ENCODE data around the gene GP1BA. TPM values are rescaled to one million over a fixed set of nuclear protein-coding genes. Genes with fewer than 3 reads are reported as not detected.
A peak's percentile ranks its signal among the peaks of the same experiment; 100 is the strongest.

The GP1BA gene
- total and polyA plus RNA-seq, 3 experiments from 2014 or later: not detected

DNA sequence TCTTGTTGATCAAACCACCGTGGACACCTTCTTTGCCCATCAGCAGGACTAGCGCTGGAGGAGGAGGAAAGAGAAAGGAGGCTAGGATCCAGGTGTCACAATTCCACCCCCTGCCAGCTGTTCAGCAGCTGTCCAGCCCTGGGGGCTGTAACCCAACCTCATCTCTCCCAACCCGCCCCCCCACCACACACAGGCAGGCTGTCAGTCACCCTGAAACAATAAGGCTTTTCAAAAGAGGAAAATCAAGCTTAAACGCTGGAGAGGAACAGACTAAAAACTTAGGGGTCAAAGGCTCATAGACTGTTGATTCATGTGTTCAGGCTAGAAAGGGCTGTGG lies 13.8 kb downstream of the GP1BA start:
- Mint-ChIP-seq H3K9me3 (no peaks in the 10 kb centered on the region), H3K4me3 (peak overlapping the region; percentile 94 to 100 (median 97)), H3K4me1 (peaks cover 64 to 74% (median 73%) of the 10 kb centered on the region in 3 donors), H3K27ac (peak overlapping the region; percentile 92 to 99 (median 96)), H3K36me3 (peaks cover 13 to 64% (median 29%) of the 10 kb centered on the region in 3 donors), H3K27me3 (peaks cover 0 to 5% of the 10 kb centered on the region in 2 donors)
- CTCF ChIA-PET: interaction anchor here (2.6 to 3.3 kb wide), 2 partner anchors 22 to 37 kb away, joined by 7 to 17 read pairs; partner anchors contain the start of gene SPAG7
- Histone ChIP-seq H3K36me3 (ENCODE audit: insufficient read depth, low read length) (peaks cover 35% of the 10 kb centered on the region), H3K27me3 (ENCODE audit: insufficient read depth, low read length, poor library complexity, severe bottlenecking) (no peaks in the 10 kb centered on the region), H3K4me1 (ENCODE audit: insufficient read depth, low read length) (peaks cover 67% of the 10 kb centered on the region), H3K9me3 (ENCODE audit: low read length) (no peaks in the 10 kb centered on the region), H3K4me3 (ENCODE audit: low read length) (peak overlapping the region; percentile 97), H3K27ac (ENCODE audit: low read depth, low read length) (peak overlapping the region; percentile 58)
- DNase-seq: no peak
- POLR2A ChIA-PET: interaction anchor here (1.4 to 11.7 kb wide), 2 partner anchors 21 to 46 kb away, joined by 4 to 187 read pairs; partner anchors contain the start of genes C17orf107 and SPAG7

DNA sequence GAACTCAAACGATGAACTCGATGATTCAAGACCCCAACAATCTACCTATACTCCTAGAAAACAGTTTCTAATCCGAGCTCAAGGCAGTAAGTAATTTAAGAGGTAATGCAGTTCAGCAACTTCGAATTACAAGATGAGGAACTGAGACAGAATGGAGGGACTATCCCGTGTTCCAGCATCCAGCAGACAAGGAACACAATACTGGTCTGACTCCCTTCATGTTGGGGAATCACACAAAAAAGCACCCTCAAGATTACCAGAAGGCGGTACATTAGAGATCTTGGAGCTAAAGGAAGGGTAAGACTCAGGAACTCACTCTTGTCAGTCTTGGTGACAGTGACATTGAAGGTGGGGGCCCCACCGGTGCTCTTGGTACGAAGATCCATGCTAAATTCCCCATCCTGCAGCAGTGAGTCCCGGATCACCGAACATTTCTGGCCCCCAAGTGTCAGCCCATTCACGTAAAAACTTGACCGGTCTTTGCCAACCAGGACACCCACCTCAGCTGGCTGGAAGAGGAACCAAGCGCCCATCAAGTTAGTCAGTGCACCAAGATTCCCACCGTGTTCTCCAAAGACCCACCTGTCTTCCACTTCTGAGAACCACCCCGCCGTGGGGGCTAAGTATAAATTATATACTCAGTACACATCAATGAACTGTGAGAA lies 14.4 kb downstream of the GP1BA start:
- Mint-ChIP-seq H3K4me1 (peaks cover 61 to 73% (median 71%) of the 10 kb centered on the region in 3 donors), H3K4me3 (peak overlapping the region; percentile 94 to 100 (median 97)), H3K9me3 (no peaks in the 10 kb centered on the region), H3K36me3 (peaks cover 13 to 59% (median 29%) of the 10 kb centered on the region in 3 donors), H3K27me3 (peaks cover 0 to 5% of the 10 kb centered on the region in 2 donors), H3K27ac (peak overlapping the region; percentile 73 to 97 (median 92))
- ChIA-PET CTCF (interaction anchor here (0.5 to 3.3 kb wide), 4 partner anchors 21 to 118 kb away, joined by 3 to 17 read pairs (median 5); partner anchors contain the start of gene SPAG7), POLR2A (interaction anchor here (1.2 to 11.7 kb wide), 3 partner anchors 20 to 47 kb away, joined by 3 to 187 read pairs (median 4); partner anchors contain the start of genes C17orf107 and SPAG7)
- Histone ChIP-seq H3K4me3 (ENCODE audit: low read length) (peak overlapping the region; percentile 97), H3K4me1 (ENCODE audit: insufficient read depth, low read length) (peaks cover 61% of the 10 kb centered on the region), H3K36me3 (ENCODE audit: insufficient read depth, low read length) (peaks cover 35% of the 10 kb centered on the region), H3K27ac (ENCODE audit: low read depth, low read length) (peak overlapping the region; percentile 58), H3K27me3 (ENCODE audit: insufficient read depth, low read length, poor library complexity, severe bottlenecking) (no peaks in the 10 kb centered on the region), H3K9me3 (ENCODE audit: low read length) (no peaks in the 10 kb centered on the region)
- DNase-seq: no peak

DNA sequence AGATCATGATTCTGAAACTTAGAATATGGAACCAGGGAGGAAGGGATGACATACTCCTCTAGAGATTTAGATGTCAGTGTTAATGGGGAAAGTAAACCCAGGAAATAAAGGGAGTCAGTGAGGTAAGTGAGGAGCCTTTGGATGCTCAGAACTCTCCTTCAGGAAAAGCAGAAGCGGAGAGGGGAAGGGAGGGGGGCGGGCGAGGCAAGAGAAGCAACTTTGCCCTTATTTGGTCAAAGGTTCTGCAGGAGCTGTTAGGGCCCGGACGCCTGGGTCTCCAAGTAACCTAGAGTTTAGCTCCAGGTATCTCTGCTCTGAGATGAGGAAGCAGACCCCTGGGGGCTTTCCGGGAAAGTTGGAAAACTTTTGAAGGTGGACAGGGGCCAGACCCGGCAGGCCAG lies 14.9 kb downstream of the GP1BA start:
- Mint-ChIP-seq H3K4me1 (peaks cover 55 to 67% (median 65%) of the 10 kb centered on the region in 3 donors), H3K4me3 (peak overlapping the region; percentile 94 to 100 (median 97)), H3K27ac (peak overlapping the region; percentile 73 to 97 (median 92)), H3K27me3 (peaks cover 0 to 5% of the 10 kb centered on the region in 2 donors), H3K36me3 (peaks cover 8 to 53% (median 24%) of the 10 kb centered on the region in 3 donors), H3K9me3 (no peaks in the 10 kb centered on the region)
- Histone ChIP-seq H3K36me3 (ENCODE audit: insufficient read depth, low read length) (peaks cover 35% of the 10 kb centered on the region), H3K4me3 (ENCODE audit: low read length) (peak overlapping the region; percentile 97), H3K4me1 (ENCODE audit: insufficient read depth, low read length) (peaks cover 56% of the 10 kb centered on the region), H3K27me3 (ENCODE audit: insufficient read depth, low read length, poor library complexity, severe bottlenecking) (no peaks in the 10 kb centered on the region), H3K27ac (ENCODE audit: low read depth, low read length) (peak overlapping the region; percentile 58), H3K9me3 (ENCODE audit: low read length) (no peaks in the 10 kb centered on the region)
- POLR2A ChIA-PET: interaction anchor here (0.7 to 11.7 kb wide), 6 partner anchors 8 to 127 kb away, joined by 3 to 187 read pairs (median 4); partner anchors contain the start of genes C17orf107, RNF167, SLC25A11 and SPAG7
- CTCF ChIA-PET: interaction anchor here (0.5 to 3.3 kb wide), 5 partner anchors 20 to 117 kb away, joined by 3 to 17 read pairs (median 3); partner anchors contain the start of gene SPAG7
- no peak for DNase-seq

DNA sequence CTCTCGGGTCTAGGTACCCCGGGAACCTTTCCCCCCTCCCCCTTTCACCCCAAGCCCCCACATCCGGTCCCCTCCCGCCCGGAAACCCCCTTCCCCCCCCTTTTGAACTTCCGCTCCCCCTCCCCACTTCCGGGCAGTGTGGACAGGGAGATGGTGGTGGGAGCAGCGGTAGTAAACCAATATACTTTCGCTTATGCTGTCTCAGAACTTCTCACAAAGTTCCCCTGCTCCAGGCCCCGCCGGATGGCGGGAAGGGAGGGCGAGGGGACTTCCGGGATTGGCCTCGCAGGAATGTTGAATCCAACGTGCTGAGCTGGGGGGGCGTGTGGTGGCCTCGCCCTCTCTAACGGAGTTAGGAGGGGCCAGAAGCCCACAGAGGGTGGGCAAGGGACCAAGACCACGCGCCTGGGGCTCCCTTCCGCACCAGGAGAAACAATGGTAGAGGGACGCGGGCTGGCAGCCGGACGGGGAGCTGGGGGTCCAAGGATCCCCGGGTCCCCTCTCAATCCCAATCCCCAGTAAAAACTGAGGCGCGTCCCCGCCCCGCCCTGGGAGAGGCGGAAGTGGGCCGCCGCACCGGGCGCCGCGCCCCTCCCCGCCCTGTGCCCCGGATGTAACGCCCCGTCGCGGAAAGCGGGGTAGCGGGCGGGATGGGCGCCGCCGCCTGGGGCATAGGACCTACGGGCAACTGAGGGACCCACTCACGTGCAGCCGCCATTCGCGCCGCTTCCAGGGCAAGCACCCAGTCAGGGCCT lies 15.5 kb downstream of the GP1BA start:
- Mint-ChIP-seq H3K4me3 (peak overlapping the region; percentile 94 to 100 (median 97)), H3K36me3 (peaks cover 7 to 48% (median 23%) of the 10 kb centered on the region in 3 donors), H3K4me1 (peaks cover 49 to 62% (median 60%) of the 10 kb centered on the region in 3 donors), H3K27me3 (peaks cover 0 to 5% of the 10 kb centered on the region in 2 donors), H3K27ac (peak overlapping the region; percentile 92 to 100 (median 95)), H3K9me3 (no peaks in the 10 kb centered on the region)
- Histone ChIP-seq H3K4me3 (ENCODE audit: low read length) (peak overlapping the region; percentile 97), H3K27ac (ENCODE audit: low read depth, low read length) (peak overlapping the region; percentile 90), H3K9me3 (ENCODE audit: low read length) (no peaks in the 10 kb centered on the region), H3K4me1 (ENCODE audit: insufficient read depth, low read length) (peaks cover 50% of the 10 kb centered on the region), H3K36me3 (ENCODE audit: insufficient read depth, low read length) (peaks cover 31% of the 10 kb centered on the region), H3K27me3 (ENCODE audit: insufficient read depth, low read length, poor library complexity, severe bottlenecking) (no peaks in the 10 kb centered on the region)
- DNase-seq: peak; percentile 56 to 80 (median 62)
- ChIA-PET CTCF (interaction anchor here (0.7 to 4.8 kb wide), 7 partner anchors 8 to 101 kb away, joined by 3 to 30 read pairs (median 5); partner anchors contain the start of genes RNF167, SLC25A11 and SPAG7), POLR2A (interaction anchor here (0.7 to 11.7 kb wide), 12 partner anchors 8 to 804 kb away, joined by 3 to 187 read pairs (median 4); partner anchors contain the start of genes C17orf107, INCA1, KIF1C and RNF167)

DNA sequence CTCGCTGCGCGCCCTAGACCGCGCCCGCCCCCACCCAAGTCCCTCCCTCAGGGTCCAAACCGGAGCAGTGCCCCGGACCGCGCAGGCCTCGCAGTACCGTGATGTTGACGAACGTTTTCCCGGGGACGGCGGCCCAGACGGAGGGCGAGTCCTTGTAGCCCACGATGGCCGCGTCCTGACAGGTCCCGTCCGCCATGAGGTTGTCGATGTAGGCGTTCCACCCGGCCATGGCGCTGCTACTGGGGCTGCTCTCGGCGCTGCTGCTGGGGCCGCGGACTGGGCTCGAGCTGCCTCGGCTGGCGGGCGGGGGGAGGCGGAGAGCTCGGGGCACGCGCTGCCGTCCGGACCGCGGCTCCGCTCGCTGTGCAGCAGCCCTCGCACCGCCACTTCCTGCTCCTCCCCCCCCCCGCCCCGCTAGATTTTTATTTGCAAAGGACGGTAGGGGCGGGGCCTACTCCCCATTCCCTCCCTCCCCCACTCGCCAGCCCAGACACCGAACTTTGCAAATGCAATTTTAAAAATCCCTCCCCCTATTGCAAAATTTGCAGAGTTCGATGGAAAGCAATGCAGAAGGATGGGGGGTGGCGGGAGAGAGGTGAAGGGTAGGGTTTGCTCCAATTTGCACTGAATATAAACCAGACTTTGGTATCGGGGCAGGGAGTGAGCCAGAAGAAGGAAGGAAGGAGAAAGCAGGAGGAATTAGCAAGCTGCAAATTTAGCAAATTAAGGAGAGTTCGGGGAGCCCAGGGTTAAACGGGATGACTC lies 16.3 kb downstream of the GP1BA start, which contains the start of gene PFN1:
TSS of gene PFN1 (minus strand) at position 365 of the 765 bp plus-strand sequence. CDS start at position 229, 136 bp downstream.
- Mint-ChIP-seq H3K27me3 (peaks cover 0 to 5% of the 10 kb centered on the region in 2 donors), H3K4me1 (peaks cover 41 to 54% (median 52%) of the 10 kb centered on the region in 3 donors), H3K27ac (peak within 1 kb of the TSS; percentile 92 to 100 (median 97)), H3K9me3 (no peaks in the 10 kb centered on the region), H3K4me3 (peak within 1 kb of the TSS; percentile 94 to 100 (median 97)), H3K36me3 (peaks cover 7 to 40% (median 19%) of the 10 kb centered on the region in 3 donors)
- Histone ChIP-seq H3K4me3 (ENCODE audit: low read length) (peak within 1 kb of the TSS; percentile 97), H3K9me3 (ENCODE audit: low read length) (no peaks in the 10 kb centered on the region), H3K27me3 (ENCODE audit: insufficient read depth, low read length, poor library complexity, severe bottlenecking) (no peaks in the 10 kb centered on the region), H3K4me1 (ENCODE audit: insufficient read depth, low read length) (peaks cover 42% of the 10 kb centered on the region), H3K27ac (ENCODE audit: low read depth, low read length) (peak within 1 kb of the TSS; percentile 90), H3K36me3 (ENCODE audit: insufficient read depth, low read length) (peaks cover 23% of the 10 kb centered on the region)
- DNase-seq: peak; percentile 84 to 94 (median 87)
- POLR2A ChIA-PET: interaction anchor here (0.6 to 11.7 kb wide), 14 partner anchors 9 to 805 kb away, joined by 3 to 187 read pairs (median 3); partner anchors contain the start of genes C17orf107, CAMTA2, CHRNE and INCA1
- CTCF ChIA-PET: interaction anchor here (1.0 to 4.8 kb wide), 4 partner anchors 8 to 39 kb away, joined by 4 to 30 read pairs (median 6); partner anchors contain the start of genes RNF167, SLC25A11 and SPAG7

DNA sequence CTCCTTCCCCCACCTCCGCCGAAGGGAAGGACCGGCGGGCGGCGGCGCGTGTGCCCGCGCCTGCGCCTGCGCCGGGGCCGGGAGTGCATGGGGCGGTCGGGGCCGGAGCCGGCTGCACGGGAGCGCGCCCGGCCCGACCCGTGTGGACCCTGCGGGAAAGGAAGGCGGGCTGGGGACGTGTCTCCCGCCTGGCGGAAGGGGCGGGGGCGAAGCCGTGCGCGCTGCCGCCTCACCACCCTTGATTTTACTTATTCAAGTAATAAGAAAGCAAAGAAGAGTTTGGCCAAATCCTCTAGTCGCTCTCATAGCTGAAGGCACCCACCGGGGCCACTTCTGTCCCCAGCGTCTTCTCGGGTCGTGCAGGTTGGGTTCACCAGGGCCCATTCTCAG lies 16.8 kb downstream of the GP1BA start:
- Mint-ChIP-seq H3K27ac (peak overlapping the region; percentile 92 to 100 (median 97)), H3K4me1 (peaks cover 38 to 48% (median 46%) of the 10 kb centered on the region in 3 donors), H3K27me3 (peaks cover 0 to 5% of the 10 kb centered on the region in 2 donors), H3K36me3 (peaks cover 7 to 38% (median 18%) of the 10 kb centered on the region in 3 donors), H3K4me3 (peak overlapping the region; percentile 94 to 100 (median 97)), H3K9me3 (no peaks in the 10 kb centered on the region)
- Histone ChIP-seq H3K4me3 (ENCODE audit: low read length) (peak overlapping the region; percentile 97), H3K9me3 (ENCODE audit: low read length) (no peaks in the 10 kb centered on the region), H3K27me3 (ENCODE audit: insufficient read depth, low read length, poor library complexity, severe bottlenecking) (no peaks in the 10 kb centered on the region), H3K36me3 (ENCODE audit: insufficient read depth, low read length) (peaks cover 23% of the 10 kb centered on the region), H3K27ac (ENCODE audit: low read depth, low read length) (peak overlapping the region; percentile 86), H3K4me1 (ENCODE audit: insufficient read depth, low read length) (peaks cover 37% of the 10 kb centered on the region)
- DNase-seq: peak; percentile 59 to 85 (median 78)
- ChIA-PET CTCF (interaction anchor here (1.0 to 4.8 kb wide), 4 partner anchors 9 to 40 kb away, joined by 4 to 30 read pairs (median 6); partner anchors contain the start of genes RNF167, SLC25A11 and SPAG7), POLR2A (interaction anchor here (0.6 to 11.7 kb wide), 14 partner anchors 9 to 805 kb away, joined by 3 to 187 read pairs (median 4); partner anchors contain the start of genes C17orf107, CAMTA2, CHRNE and INCA1)

Measured in CD8-positive, alpha-beta memory T cell (primary cell).